ENCODE results near the gene CDR2.

DNA sequence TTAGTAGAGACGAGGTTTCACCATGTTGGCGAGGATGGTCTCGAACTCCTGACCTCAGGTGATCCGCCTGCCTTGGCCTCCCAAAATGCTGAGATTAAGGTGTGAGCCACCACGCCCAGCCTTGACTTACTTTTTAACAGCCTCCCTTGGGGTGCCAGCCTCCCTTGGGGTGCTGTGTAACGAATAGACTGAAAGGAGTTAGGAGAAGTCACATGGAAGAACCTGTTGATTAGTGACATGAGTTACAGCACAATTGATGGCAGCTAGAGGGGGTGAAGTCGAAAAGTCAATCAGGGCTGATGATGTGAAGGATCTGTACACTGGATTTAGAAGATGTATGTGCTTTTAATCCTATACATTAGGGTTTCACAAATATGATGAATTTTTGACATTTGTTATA is 39.4 kb upstream of the CDR2 start:
- TF ChIP-seq CTCF (IDR thresholded peaks at IDR 0.05) (no peak), EP300 (IDR thresholded peaks at IDR 0.05) (no peak), POLR2A (IDR thresholded peaks at IDR 0.05) (no peak)

All from stomach (tissue), 4 donors.